GM21619 (cell line): Measurements from ENCODE around the gene TMEM54.

Experiments used
- ATAC-seq: cut with Tn5 transposase; IDR thresholded peaks from one replicate; pipeline ENCODE4 v1.9.1; 2021; ENCODE audit not compliant: unreplicated experiment

Gene TMEM54, protein sequence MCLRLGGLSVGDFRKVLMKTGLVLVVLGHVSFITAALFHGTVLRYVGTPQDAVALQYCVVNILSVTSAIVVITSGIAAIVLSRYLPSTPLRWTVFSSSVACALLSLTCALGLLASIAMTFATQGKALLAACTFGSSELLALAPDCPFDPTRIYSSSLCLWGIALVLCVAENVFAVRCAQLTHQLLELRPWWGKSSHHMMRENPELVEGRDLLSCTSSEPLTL

DNA sequence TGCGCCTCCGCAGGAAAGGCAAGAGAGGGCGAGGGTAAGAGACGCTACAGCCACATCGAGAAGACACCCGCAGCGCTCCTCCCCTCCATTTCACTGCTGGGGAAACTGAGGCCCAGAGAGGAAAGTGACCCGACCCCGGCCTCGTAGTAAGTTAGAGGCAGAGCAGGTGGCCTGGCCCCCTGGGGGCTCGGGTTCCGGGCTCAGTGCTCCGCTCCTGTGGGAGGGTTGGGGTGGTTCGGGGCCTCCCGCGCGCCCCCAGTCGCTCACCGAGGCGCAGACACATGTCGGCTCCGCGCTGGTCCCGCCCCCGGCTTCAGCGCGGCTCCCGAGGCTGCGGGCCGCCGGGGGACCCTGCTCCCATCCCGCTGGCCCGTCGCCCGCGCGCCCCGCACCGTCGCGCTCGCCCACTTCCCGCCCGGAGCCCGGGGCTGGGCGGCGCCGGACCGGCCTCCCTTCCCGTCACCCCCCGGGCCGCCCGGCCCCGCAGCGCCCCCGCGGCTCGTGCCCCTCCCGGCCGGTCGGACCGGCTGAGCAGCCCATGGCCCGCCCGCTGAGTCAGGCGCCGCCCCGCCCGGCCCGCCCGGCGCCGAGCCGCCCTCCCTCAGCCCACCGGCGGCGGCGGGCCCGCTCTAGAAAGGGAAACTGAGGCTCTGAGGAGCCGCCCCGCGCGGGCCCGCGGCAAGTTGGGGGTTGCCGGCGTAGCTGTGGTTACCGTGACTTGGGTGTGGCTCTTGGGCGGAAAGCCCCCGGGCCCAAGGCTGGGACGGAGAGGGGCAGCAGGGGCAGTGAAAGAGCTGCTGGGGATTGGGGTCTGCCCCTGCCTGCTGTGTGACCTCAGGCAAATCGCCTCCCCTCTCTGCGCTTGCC, at the start of gene TMEM54:
Gene TMEM54, minus strand, starts transcription at position 434 of the 867 bp plus-strand sequence. Its CDS starts 151 bp downstream, at position 283.
- no peak for ATAC-seq

DNA sequence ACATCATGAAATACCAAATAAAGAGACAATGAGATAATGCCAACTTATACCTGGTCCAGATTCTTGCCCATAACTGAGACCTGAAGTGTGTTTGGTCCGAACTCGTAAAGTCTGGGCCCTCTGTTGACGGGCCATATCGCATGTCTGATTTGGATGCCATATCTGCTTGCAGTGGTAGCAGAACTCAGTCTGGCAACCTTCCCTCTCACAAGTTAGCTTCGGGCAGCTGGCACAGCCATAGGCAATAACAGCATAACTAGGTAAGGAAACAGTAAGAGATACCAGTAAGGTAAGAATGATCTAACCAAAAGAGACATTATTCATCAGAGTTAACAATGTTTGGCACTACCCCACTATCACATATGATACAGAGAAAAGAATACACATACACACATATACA, 48.3 kb upstream of the TMEM54 start:
- ATAC-seq: no peak

DNA sequence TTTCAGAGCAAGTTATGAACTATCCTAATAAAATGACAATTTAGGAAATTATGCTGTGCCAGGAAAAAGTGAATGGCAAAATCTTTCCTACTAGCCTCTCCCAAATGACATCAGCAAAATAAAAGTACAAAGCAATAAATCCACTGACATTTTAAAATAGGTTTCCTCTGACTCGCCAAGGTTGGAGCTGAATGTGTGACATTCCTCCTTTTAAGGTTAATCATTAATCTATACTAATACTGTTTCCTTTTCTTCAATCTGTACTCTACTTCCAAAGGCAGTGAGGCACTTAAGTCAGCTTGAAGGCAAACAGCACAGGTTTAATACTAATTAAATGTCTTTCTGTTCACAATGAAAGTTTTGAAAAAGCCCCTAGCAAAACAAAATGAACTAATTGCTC, 47.7 kb upstream of the TMEM54 start:
- no peak for ATAC-seq

DNA sequence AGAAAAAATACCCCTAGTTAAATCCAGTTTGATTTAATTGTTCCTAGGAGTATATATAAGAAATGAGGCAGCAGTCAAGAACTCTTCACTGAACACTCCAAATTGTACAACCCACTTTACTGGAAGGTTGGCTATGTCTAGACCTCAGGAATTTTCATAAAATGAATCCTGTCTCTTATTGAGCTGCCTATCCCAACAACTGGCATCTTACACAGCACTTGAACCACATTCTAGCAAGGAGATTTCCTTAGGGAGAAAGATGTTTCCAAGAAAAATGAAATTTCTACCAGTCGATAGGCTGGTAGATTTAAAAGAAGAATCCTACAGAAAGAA, 47.2 kb upstream of the TMEM54 start:
- ATAC-seq: no peak

DNA sequence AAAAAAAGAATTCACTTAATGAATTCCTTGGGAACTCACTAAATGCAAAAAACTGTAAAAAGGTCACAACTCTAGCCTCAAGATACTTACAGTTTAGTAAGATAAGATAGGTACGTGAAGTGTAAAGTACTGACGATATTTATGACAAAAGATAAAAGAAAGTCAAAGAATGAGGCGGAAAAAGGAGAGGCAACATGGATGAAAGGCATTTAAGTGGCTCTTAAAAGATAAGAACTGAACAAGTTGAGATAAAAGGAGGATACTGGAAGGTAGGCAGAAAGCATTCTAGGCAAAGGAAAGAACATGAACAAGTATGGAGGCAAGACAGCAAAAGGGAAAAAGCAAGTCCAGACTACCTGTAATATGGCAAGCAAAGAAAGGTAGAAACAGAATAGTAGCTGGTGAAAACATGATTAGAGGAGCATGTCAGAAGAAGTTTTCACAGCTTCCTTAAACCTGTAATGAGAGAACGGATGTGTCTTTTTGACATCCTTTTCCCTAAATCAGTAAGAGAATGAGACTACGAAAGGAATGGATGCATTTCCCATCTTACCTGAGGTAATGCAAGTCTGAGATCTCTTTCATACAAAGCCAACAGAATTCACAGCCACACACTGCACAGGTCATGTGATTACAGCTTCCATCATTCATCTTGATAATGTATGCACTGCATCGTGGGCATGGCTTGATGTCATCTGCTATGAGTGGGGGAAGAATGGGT, 46.6 kb upstream of the TMEM54 start:
- no peak for ATAC-seq

DNA sequence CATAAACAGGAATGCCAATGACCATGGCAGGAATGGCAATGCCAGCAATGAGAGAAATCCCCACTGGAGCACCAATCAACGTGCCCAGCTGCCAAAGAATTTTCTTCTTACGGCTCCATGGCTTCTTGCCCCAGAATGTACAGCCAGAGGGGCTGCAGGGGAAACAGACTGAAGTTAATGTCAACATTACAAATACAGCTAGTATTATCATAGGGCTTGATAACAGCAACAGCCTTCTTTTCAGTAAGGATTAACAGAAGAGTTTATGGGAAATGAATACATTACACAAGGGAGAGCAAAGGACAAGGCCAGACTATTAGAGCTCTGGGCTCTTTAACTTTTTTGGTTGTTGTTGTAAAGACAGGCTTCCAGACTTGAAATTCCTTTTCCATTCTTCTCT, 45.2 kb upstream of the TMEM54 start:
- ATAC-seq: no peak

DNA sequence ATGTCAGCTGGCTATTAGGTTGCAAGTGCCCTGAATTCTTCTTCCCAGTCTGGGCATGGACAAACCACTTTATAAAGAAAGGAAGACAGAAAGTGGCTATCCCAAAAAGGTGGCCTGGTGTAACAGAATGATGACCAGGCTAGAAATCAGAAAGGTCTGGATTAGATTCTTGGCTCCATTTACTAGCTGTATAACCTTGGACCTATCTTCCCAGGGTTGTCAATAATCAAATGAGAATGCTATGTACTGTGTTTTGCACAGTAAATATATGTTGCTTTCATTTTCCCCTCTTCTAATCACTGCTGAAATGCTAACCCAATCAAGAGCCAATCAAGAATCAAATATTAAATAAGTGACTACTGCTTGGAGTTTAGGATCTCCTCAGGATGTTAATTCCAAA, 43.0 kb upstream of the TMEM54 start:
- no peak for ATAC-seq

DNA sequence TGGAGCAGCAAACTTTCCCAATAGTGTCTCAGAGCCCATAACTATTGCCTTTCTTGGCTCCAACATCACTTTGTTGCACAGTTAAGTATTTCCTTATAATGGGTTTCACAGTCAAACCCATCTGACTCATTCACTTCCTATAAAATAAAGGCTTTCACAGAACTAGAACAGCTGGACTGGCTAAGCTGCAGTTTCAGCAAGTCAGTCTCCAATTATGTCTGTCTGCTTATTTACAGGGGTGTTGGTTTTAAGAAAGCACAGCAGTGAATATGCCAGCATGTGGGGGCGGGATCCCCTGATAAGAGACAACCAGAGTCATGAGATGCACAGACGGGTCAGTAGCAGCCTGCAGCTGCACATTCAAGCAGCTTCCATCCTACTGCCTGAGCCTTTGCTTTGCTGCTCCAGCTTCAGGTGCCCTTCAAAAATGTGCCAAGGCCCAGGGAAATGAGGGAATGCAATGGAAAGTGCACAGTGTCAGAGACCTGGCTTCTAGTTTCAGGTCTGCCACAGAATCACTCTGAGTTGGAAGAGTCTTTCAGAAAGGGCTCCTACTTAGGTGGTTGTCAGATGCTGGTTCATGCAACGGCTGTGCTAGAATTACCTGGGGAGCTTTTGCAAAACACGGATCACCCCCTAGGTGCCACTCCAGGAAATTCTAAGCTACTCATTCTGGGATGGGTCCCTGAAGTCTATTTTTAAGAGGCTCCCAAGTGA, 38.6 kb upstream of the TMEM54 start:
- ATAC-seq: no peak

DNA sequence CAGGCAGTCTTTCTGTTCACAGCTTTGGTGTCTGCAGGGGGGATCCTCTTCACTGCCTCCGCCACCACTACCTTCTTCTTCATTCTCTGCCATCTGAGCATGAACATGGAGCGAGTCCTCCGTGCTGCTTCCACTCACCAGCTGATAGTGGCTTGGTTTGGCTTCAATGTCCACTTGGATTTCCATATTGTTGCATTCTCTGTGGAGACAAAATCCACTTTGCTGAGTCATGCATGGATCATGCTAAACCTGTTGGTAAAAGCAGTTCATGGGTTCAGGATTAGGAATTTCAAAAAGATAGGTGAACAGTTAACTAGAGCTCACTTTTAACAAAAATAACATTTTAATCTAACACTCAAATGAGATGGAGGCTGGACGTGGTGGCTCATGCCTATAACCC, 35.9 kb upstream of the TMEM54 start:
- no peak for ATAC-seq

DNA sequence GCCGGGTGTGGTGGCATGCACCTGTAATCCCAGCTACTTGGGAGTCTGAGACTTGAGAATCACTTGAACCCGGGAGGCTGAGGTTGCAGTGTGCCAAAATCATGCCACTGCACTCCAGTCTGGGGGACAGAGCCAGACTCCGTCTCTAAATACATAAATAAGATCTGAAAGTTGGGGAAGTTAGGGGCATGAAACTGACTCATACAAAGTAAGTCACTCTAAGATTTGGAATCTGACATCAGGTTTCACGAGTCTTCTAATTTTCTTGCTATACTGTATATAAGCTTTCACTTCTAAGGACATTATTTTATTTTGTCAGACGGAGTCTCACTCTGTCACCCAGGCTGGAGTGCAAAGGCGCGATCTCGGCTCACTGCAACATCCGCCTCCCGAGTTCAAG, 33.3 kb upstream of the TMEM54 start:
- no peak for ATAC-seq

DNA sequence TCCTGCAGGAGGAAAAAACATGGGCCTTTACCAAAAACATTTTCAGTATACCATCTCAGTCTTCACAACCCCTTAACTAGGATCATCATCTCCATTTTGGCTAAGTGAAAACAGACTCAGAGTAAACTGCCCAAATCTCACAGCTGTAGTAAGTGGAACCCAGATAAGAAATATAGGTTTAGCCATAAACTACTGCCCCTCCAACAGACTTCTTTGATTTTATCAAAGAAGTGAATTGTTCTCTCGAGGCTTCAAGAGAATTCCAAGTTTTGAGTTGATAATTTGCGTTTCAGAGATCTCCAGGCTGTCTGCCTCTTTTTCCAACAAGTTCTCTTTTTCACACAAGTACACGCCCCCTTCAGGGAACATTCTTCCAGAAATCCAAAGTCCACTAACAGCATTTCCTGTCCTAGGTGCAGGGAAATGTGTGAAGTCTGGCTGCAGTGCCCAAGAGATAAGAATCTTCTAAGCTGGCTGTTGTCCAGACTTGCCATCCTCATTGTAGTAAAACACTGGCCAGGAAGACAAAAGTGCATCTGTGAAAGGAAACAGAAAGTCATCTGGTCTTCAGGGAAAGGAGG, 32.6 kb upstream of the TMEM54 start:
- no peak for ATAC-seq

DNA sequence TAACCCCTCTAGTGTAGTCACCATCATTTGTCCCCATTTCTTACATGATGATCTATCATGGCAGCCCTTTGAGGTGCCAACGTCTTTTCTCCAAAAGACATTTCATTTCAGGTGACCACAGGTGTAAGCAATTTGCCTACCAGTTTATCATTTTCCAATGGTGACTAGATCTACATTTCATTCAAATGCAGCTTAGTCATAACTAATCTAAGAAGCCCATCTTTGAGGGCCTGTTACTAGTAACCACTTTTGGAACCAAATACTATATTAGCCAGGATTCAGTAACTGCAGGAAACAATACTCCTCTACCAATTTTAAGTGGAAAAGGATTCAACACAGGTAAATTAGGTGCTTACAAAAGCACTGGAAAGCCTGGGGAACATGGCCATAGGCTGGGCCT, 30.6 kb upstream of the TMEM54 start:
- ATAC-seq: no peak

DNA sequence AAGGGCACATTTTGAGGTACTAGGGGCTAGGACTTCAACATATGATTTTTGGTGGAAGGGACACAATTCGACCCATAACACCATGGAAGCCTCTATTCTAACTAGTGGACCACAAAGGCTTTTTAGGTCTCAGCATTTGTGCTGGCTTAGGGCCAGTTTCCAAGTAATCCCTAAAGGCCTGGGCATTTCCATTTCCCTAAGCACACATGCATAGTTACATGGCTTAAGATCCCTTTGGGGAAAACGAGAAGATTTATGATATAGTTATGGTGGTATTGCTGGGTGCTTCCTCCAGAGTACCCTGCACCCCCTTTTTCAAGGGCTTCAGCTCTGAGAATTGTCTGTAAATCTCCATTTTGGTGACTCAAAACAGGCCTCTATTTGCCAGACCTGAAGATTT, 28.2 kb upstream of the TMEM54 start:
- ATAC-seq: no peak

DNA sequence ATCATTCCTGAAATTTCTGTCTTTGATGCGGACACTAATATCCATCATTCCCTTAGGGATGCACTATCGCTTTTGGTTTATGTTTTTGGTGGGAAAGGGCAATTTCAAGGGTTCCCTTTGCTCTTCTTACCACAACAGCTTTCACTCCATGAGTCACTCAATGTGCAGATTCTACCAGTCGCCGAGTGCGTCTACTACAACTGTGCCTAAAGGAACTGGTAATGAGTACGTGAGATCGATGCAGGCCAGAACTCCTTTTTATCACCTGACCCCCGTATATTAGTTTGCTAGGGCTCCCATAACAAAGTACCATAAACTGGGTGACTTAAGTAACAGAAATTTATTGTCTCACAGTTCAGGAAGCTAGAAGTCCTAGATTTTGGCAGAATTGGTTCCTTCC, 27.5 kb upstream of the TMEM54 start:
- ATAC-seq: no peak

DNA sequence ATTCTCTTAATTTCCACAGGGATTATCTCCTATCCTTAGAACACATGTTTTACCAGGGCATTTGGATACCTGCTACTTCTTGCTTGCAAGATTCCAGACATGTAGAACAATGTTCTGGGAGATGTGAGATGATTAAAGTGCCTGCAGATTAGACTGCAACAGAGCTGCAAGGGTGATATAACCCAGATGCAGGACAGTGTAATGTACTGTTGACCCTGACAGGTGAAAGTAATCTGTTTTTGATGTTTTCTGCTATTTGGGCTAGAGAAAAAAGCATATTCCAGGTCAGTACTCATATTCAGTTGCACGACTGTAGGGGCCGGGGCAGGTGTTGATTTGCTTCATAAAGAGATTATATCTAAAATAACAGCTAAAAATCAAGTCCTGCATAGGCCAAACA, 27.1 kb upstream of the TMEM54 start:
- no peak for ATAC-seq

DNA sequence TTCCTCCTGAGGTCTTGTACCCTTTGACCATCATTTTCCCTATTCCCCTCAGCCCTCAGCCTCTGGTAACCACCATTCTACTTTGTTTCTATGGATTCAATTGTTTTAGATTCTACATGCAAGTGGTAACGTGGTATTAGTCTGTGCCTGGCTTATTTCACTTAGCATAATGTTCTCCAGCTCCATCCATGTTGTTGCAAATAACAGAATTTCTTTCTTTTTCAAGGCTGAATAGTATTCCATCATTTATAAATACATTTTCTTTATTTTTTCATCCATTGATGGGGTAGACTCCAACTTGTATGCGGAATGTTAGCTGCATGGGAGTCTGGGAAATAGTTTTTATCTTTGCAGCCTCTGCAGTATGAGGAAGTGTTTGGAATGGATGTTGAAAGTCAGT, 26.3 kb upstream of the TMEM54 start:
- ATAC-seq: no peak

DNA sequence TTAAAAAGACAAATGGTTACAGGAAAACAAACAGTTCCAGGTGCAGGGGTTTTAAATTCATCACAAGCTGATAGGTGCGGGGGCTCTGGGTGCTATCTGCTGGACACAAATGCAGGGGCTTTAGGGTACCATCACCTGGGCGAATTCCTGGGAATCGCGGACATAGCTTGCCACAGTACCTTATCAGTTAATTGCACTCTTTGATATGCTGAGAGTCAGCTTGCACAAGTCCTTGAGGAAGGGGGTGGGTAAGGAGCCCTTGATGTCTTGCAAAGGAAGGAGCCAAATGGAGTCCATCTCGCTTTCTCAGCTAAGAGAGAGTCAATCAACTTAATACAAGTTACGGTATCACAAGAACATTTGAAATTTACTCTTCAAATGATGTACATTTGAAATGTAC, 25.4 kb upstream of the TMEM54 start:
- no peak for ATAC-seq

DNA sequence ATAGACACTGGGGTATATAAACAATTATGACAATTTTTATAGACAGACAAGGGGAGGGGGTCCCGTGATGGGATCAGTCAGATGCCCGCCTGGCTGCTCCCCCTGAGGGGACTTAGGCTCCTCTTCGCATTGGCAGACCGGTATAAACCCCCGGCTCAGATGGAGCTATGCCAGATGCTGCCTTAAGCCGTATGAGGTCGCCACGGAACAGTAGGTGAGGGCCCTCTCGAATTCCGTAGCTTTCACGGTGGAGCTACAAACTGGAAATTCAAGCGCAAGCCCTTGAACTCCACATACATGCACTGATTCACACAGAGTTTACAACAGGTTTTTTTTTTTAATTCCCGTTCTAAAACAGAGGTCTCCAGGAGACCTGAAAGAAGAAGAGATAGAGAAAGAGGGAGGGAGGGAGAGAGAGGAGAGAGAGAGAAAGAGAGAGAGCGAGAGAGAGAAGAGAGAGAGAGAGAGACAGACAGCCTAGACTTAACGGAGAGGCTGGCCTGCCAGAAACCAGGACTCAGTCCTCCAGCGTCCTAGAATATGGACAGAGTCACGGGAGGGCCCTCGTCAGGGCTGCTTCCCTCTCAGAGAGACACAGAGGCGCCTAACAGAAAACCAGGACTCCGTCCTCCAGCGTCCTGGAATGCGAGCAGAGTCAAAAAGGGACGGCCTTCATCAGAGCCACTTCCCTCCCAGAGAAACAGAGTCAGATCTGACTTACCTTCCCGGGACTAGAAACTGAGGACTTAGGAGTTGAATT, 24.4 kb upstream of the TMEM54 start:
- no peak for ATAC-seq

DNA sequence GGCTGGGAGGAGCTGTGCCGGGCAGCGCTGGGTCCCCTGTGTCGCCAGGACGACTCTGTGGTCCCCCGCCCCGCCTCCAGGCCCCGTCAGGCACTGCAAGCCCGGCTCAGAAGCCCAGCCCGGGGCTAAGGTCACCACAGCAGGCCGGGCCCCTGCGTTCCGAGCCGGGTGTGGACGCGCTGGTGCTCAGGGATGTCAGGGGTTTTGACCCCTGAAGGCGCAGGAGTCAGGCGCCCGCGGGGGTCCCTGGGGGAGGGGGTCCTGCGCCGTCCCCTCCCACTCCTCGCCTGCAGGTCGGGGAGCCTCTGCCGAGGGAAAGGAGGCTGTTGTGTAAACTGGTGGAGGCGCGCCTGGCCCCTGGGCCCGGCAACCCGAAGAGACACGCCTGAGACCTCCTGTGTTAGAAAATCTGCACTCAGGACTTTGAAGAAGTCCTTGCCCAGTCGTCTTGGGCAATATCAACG, 23.7 kb upstream of the TMEM54 start:
- ATAC-seq: no peak

DNA sequence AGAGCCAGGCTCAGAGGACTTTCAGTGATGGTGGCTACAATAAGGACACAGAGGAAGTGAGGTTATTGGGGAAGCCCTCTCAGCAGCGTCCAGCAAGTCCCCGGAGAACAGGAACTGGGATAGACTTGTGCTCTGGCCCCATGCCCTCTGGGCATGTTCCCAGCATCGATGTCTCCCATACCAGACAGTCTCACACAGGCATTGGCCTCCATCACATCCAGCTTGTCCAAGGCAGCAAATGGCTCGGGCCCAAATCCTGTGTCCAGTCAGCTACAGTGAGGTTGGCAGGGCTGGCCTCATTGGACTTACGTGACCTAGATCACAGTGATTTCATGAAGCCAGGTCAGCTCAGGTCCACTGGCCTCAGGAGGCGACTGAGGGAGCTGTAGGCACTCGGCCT, 19.6 kb upstream of the TMEM54 start:
- ATAC-seq: no peak
